NCI-H2196 treated with DMSO at 0.1 percent for 48 hours (cell line): ENCODE data around the gene TSNAXIP1.

Experiments
- DNase-seq: peaks from one replicate; lab custom pipeline; 2025; ENCODE audit not compliant: unreplicated experiment; lab: John Stamatoyannopoulos, UW

TSNAXIP1 gene

GRCh38 chr16:67782567-67783352 is 23.9 kb upstream of the TSNAXIP1 start:
- DNase-seq: no peak

GRCh38 chr16:67783353-67783725 is 23.4 kb upstream of the TSNAXIP1 start:
- DNase-seq: no peak

- DNase-seq: no peak
These were observed 20.2 kb upstream of the TSNAXIP1 start for GRCh38 chr16:67786491-67786890.

- DNase-seq: no peak
These were observed 16.6 kb upstream of the TSNAXIP1 start for GRCh38 chr16:67790071-67790470.

DNA sequence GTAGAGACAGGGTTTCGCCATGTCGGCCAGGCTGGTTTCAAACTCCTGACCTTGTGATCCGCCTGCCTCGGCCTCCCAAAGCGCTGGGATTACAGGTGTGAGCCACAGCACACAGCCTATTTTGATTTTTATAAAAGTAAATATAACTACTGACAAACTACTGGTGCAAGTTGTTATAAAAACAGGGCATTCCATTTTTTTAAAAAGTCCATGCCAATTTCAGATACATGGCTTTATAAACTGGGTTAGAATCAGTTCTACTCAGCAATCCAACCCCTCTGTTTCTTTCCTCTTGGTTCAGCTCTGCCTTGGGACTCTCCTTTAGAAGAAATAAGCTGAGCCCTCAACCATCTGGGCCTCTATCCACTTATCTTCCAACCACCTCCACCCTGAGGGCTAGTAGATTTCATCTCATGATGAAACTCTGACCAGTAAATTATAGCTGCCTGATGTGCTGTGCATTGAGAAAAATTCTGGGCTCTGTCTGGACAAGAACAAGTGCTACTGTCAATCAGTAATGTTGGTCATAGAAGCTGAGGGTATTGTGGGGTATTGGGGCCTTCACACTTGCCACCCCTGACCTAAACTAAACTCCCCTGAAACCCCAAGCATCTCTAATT is 10.5 kb upstream of the TSNAXIP1 start:
- DNase-seq: no peak

GRCh38 chr16:67800338-67800926 is 6.3 kb upstream of the TSNAXIP1 start:
- no peak for DNase-seq

DNA sequence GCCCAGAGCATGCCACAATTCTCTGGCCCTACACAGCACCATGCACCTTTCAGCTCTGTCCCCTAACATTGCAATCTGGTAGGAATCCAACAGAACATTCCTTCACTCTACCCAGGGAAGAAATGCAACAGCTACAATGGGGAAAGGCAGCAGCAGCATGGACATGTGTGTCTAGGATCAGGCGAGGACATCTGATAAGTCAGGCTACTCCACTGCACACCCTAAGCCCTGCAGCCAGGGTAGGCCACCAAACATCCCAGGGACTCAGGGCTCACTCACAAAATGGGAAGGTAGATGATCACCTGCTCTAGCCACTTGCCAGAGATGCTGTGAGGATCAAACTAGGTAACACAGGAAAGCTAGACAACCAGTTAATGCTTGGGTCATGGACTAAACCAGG is 5.4 kb upstream of the TSNAXIP1 start:
- DNase-seq: no peak

DNA sequence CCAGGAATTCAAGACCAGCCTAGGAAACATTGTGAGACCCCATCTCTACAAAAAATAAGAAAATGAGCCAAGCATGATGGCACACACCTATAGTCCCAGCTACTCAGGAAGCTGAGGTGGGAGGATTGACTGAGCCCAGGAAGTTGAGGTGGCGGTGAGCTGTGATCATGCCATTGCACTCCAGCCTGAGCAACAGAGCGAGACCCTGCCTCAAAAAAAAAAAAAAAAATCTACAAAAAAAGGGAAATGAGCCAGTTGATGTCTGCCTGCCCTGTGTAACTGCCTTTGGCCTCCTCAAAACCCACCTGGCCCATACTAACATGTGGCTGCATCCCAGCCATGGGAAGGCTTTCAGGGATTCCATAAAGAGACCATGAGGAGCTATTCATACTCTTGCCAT is 4.8 kb upstream of the TSNAXIP1 start:
- DNase-seq: no peak

- DNase-seq: no peak
These were observed 2.8 kb upstream of the TSNAXIP1 start for GRCh38 chr16:67803894-67804293.

DNA sequence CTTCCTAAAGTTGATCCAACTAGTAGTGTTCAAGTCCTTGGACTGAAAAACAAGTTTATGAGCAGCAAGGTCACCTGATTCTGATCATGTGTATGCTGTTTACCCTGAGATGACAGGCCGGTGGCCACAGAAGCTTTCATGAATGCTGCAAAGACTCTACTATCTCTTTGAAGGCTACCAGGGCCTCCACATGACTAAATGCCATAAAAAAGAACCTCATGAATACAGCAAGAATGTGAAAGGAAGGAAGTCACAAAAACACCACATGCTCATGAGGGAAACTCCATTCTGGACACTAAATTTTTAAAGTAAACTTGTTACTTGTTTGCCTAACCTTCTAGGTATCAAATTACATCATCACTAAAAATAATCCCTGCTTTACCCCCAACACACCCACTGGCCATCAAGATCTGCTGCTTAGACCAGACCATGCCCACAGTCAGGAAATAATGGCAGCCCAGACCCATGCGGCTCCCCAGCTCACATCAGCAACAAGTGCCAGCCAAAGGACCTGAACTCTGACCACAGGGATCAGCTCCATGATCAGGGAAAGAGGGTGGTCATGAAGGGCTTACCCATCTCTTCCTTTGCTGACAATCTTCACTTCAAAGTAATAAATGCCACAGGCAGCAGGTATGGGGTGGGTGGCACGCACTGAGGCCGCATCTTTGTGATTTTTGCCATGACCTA is 1.7 kb upstream of the TSNAXIP1 start:
- DNase-seq: no peak

- no peak for DNase-seq
These were observed 816 bp upstream of the TSNAXIP1 start for GRCh38 chr16:67805718-67806427.

DNA sequence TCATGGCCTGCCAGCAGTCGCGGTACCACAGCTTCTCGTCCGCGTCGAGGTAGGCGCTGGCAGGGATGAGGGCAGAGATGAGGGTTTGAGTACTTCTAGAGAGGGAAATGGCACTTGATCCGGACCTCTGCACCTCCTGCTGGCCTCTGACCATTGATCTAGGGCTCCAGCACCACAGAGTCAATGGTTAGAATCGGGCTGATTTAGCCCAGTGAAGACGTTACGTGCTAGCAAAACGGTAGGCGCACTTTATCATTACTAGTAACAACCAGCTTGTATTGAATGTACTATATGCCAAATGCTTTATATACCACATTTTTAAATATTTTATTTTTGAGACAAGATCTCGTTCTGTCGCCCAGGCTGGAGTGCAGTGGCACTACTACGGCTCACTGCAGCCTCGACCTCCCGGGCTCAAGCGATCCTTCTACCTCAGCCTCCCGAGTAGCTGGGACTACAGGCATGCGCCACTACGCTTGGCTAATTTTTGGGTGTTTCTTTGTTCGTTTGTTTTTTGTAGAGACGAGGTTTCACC is 526 bp downstream of the TSNAXIP1 start:
- DNase-seq: no peak

DNA sequence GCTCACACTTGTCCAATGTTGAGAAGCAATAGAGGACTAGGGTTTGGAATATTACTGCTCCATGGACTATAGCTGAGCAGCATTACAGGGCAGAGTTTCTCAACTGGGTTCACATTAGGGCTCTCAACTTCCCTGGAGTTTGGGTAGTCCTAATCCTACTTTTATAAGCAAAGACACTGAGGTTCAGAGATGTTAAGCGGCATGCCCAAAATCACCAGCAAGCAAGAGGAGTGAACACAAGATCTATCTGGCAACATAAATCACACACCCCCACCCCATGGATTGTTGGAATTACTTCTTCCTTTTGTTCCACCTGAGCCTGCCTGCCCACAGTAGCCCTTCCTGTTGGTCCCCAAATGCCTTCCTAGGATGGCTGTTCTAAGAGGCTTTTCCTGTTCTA is 5.2 kb downstream of the TSNAXIP1 start:
- no peak for DNase-seq

- no peak for DNase-seq
These were observed 7.9 kb downstream of the TSNAXIP1 start for GRCh38 chr16:67814567-67814966.

- no peak for DNase-seq
These were observed 14.0 kb downstream of the TSNAXIP1 start for GRCh38 chr16:67820608-67821259.

DNA sequence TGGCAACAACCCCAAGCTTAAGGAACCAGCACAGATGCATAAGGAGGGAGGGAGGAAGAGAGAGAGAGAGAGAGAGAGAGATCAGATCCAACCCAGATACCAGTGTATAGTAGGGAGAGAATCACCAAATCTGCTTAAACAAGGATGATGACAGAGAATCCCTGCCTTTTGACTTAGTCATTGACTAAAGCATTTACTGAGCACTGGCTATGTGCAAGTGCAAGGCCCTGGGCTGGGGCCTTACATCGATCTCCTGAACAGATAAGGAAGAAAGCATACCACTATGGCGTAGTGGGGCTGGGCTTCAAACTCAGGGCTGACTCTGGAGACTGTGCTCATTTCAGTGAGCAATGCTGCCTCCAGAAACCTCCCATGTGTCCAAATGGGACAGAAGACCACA is 15.8 kb downstream of the TSNAXIP1 start:
- DNase-seq: no peak

DNA sequence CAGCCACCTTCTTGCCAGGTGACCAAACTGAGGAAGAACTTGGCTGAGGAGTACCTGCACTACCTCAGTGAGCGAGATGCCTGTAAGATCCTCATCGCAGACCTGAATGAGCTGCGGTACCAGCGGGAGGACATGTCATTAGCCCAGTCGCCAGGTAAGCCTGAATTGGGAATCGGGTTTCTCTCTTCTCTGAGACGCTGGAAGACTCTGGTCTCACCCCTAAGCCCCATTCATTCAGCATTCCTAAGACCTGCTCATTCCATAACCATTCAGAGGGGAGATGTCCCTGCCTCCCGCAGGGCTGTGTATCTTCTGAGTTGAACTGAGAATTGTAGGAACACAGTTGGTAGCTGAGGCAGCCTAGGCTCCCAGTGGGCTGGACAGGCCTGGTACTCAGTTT is 18.4 kb downstream of the TSNAXIP1 start:
- DNase-seq: no peak

DNA sequence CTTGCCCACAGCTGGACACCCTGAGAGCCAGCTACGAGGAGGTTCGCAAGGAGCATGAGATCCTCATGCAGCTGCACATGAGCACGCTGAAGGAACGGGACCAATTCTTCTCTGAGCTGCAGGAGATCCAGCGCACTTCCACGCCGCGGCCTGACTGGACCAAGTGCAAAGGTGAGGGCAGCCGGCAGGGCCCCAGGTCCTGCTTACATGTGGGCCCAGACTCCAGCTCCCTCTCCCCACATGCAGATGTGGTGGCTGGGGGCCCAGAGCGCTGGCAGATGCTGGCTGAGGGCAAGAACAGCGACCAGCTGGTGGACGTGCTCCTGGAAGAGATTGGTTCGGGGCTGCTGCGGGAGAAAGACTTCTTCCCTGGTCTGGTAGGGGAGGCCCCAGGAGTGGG is 19.2 kb downstream of the TSNAXIP1 start:
- no peak for DNase-seq

DNA sequence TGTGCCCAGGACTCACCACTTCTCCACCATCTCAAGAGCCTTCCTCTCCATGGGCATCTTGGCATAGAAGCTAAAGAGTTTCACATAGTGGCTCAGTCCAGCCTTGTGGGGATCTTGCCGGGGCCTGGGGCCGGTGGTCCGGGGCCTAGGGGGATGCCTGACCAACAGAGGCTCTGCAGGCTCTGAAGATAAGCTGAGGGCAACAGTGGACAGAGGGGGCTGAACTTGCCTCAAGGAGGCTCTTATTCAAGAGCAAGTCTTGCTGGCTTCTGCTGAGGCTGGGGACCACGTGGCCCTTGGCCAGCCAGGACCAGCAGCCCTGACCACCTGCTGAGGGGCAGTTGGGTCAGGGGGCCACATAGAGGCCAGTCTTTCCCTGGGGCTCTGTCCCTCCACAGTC is 22.0 kb downstream of the TSNAXIP1 start:
- no peak for DNase-seq

DNA sequence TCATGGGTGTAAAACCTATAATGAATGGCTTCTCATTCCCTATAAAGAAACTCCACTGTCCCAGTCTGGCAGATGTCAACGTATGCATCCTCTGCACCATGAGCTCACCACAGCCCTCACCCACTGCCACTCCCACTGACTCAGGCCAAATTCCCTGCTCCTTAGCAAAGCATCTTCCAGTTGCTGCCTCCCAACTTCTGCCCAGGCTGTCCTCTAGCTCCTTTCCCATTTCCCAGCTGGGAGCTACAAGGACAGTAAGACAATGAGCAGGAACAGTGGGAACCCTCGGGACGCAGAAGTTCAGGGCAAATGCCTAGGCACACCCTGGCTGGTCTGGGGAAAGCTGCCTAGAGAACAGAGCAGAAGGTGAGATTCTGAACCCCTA is 26.3 kb downstream of the TSNAXIP1 start:
- no peak for DNase-seq
